OCI-LY3 (cell line): ENCODE results near the gene LETM1.

Source experiments
- H2AFZ ChIP-seq: fragments of 200-600, 300-600 bp; shearing (Covaris generic); 2 replicates; pipeline ENCODE4 v1.6.0; 2014; ENCODE audit warnings: antibody characterized with exemption, low read depth, low read length
- H3K27ac ChIP-seq: fragments of 200-600, 300-600 bp; sonication (generic); 2 replicates; pipeline ENCODE4 v1.5.1; 2014; ENCODE audit warnings: mild to moderate bottlenecking, low read length, moderate library complexity, mixed read lengths
- H3K27me3 ChIP-seq: fragments of 200-600, 300-600 bp; sonication (generic); 2 replicates; pipeline ENCODE4 v1.6.1; 2014; ENCODE audit warnings: low read depth, low read length, mixed read lengths
- H3K36me3 ChIP-seq: fragments of 200-600, 300-600 bp; sonication (generic); replicated peaks from 2 replicates; pipeline ENCODE3; 2014; ENCODE audit warnings: low read depth, low read length, mixed read lengths
- H3K4me1 ChIP-seq: fragments of 300-600, 200-600 bp; sonication (generic); 2 replicates; pipeline ENCODE4 v1.6.1; 2014; ENCODE audit warnings: low read length, mixed read lengths
- H3K4me2 ChIP-seq: fragments of 200-600, 300-600 bp; sonication (generic); 2 replicates; pipeline ENCODE4 v1.6.1; 2014; ENCODE audit warnings: low read length, mixed read lengths
- H3K4me3 ChIP-seq: fragments of 300-600, 200-600 bp; sonication (generic); 2 replicates; pipeline ENCODE4 v1.5.1; 2014; ENCODE audit warnings: antibody characterized with exemption, mild to moderate bottlenecking, low read length, moderate library complexity
- H3K79me2 ChIP-seq: fragments of 300-600, 200-600 bp; shearing (Covaris generic); 2 replicates; pipeline ENCODE4 v1.6.1; 2014; ENCODE audit warnings: mild to moderate bottlenecking, low read length, mixed read lengths
- H3K9ac ChIP-seq: fragments of 300-600, 200-600 bp; shearing (Covaris generic); 2 replicates; pipeline ENCODE4 v1.6.0; 2014; ENCODE audit warnings: mild to moderate bottlenecking, low read length, moderate library complexity
- H3K9me3 ChIP-seq: fragments of 200-600, 300-600 bp; shearing (Covaris generic); 2 replicates; pipeline ENCODE4 v1.6.1; 2014; ENCODE audit warnings: low read length, mixed read lengths; ENCODE audit not compliant: insufficient read depth
- H4K20me1 ChIP-seq: fragments of 200-600, 300-600 bp; sonication (generic); 2 replicates; pipeline ENCODE4 v1.6.1; 2016; ENCODE audit warnings: low read length, mixed read lengths; ENCODE audit not compliant: insufficient read depth
- CTCF ChIP-seq: fragments of 200-600, 300-600 bp; sonication (generic); IDR thresholded peaks from 2 replicates; pipeline ENCODE4 v1.5.1; 2014; ENCODE audit warnings: antibody characterized with exemption, low read length, low read depth
- EZH2phosphoT487 ChIP-seq: fragments of 200-600 bp; shearing (Covaris generic); IDR thresholded peaks from 2 replicates; pipeline ENCODE4 v1.6.1; 2018; ENCODE audit warnings: antibody characterized with exemption, mixed run types, low read depth

Gene LETM1

GRCh38 chr4:1870578-1871443, 14.9 kb upstream of the LETM1 start, which contains the start of gene NSD2:
Gene NSD2 (plus strand): TSS chr4:1871393. CDS start chr4:1900655, 29,262 bp downstream.
- peak within 1 kb of the TSS; percentile 67; the same call in 1 of the 2 replicates for H2AFZ ChIP-seq
- H3K27ac ChIP-seq = peak within 1 kb of the TSS; percentile 93
- H3K9ac ChIP-seq = peak within 1 kb of the TSS; percentile 96
- peak within 1 kb of the TSS; percentile 98 for H3K4me2 ChIP-seq
- H3K27me3 ChIP-seq = no peaks in the 10 kb centered on the region; the same call in 1 of the 2 replicates
- peaks cover 52% of the 10 kb centered on the region for H3K79me2 ChIP-seq
- peaks cover 7% of the 10 kb centered on the region for H3K36me3 ChIP-seq
- TF ChIP-seq CTCF (no peak), EZH2phosphoT487 (no peak)
- no peaks in the 10 kb centered on the region for H3K9me3 ChIP-seq
- H3K4me1 ChIP-seq = peaks cover 32% of the 10 kb centered on the region
- H3K4me3 ChIP-seq = peak within 1 kb of the TSS; percentile 90
- peaks cover 30% of the 10 kb centered on the region for H4K20me1 ChIP-seq

- H3K4me2 ChIP-seq = peak overlapping the region; percentile 98
- peaks cover 47% of the 10 kb centered on the region for H3K79me2 ChIP-seq
- peaks cover 7% of the 10 kb centered on the region for H3K36me3 ChIP-seq
- TF ChIP-seq EZH2phosphoT487 (no peak), CTCF (no peak)
- peak overlapping the region; percentile 67; the same call in 1 of the 2 replicates for H2AFZ ChIP-seq
- peaks cover 32% of the 10 kb centered on the region for H3K4me1 ChIP-seq
- H3K27ac ChIP-seq = peak overlapping the region; percentile 93
- H3K27me3 ChIP-seq = no peaks in the 10 kb centered on the region; the same call in 1 of the 2 replicates
- H3K4me3 ChIP-seq = peak overlapping the region; percentile 88
- peaks cover 27% of the 10 kb centered on the region for H4K20me1 ChIP-seq
- no peaks in the 10 kb centered on the region for H3K9me3 ChIP-seq
- H3K9ac ChIP-seq = peak overlapping the region; percentile 94
Measured at GRCh38 chr4:1870328-1870577, 14.3 kb upstream of the LETM1 start.

GRCh38 chr4:1869530-1870327, 13.8 kb upstream of the LETM1 start:
- no peak for TF ChIP-seq CTCF
- Histone ChIP-seq H2AFZ (0 out of 2 replicates have a peak overlapping the region, but pooled peaks have one; percentile 18), H3K9me3 (no peaks in the 10 kb centered on the region), H3K4me2 (peak overlapping the region; percentile 98), H3K27me3 (no peaks in the 10 kb centered on the region; the same call in 1 of the 2 replicates), H3K79me2 (peaks cover 41% of the 10 kb centered on the region), H3K4me1 (peaks cover 32% of the 10 kb centered on the region), H3K36me3 (peaks cover 7% of the 10 kb centered on the region), H4K20me1 (peaks cover 22% of the 10 kb centered on the region), H3K4me3 (peak overlapping the region; percentile 88), H3K27ac (peak overlapping the region; percentile 93), H3K9ac (peak overlapping the region; percentile 94)

GRCh38 chr4:1868912-1869311, 13.0 kb upstream of the LETM1 start:
- no peaks in the 10 kb centered on the region for H3K9me3 ChIP-seq
- H4K20me1 ChIP-seq = peaks cover 14% of the 10 kb centered on the region
- H3K27me3 ChIP-seq = no peaks in the 10 kb centered on the region; the same call in 1 of the 2 replicates
- H3K4me1 ChIP-seq = peaks cover 26% of the 10 kb centered on the region
- TF ChIP-seq EZH2phosphoT487 = no peak
- TF ChIP-seq CTCF = no peak
- H3K36me3 ChIP-seq = peaks cover under 1% of the 10 kb centered on the region
- H2AFZ ChIP-seq = no peak overlapping the region
- H3K4me3 ChIP-seq = no peak overlapping the region
- no peak overlapping the region for H3K27ac ChIP-seq
- no peak overlapping the region for H3K9ac ChIP-seq
- H3K79me2 ChIP-seq = peaks cover 33% of the 10 kb centered on the region
- H3K4me2 ChIP-seq = no peak overlapping the region
